GM12878 (cell line): ENCODE measurements around the gene ADGRF4. TPM values are rescaled to one million over a fixed set of nuclear protein-coding genes. Genes with fewer than 3 reads are reported as not detected.

Experiments used
- ATAC-seq: fragments of 200-7000 bp; cut with Tn5 transposase; 3 replicates; pipeline ENCODE4 v1.9.1; 2020; ENCODE audit warnings: mild to moderate bottlenecking, moderate library complexity
- BruUV-seq: library from RNA; stranded (reverse); fragments of 400-500 nt; replicated peaks from 2 replicates; lab custom pipeline; 2021; lab: Mats Ljungman, UMichigan
- CTCF ChIA-PET: fragments of 300-600 bp; sonication (Branson Sonifier 250); formaldehyde crosslinking; extraction: SDS; loops from one replicate; lab custom pipeline; 2021; ENCODE audit warnings: inconsistent platforms; lab: Yijun Ruan, JAX
- POLR2A ChIA-PET: fragments of 350-600 bp; formaldehyde crosslinking; extraction: SDS; loops from one replicate; lab custom pipeline; 2021; ENCODE audit warnings: inconsistent platforms; lab: Charles Lee
- RAD21 ChIA-PET: fragments of 300-600 bp; sonication (Branson Sonifier 250); formaldehyde crosslinking; loops from one replicate; lab custom pipeline; 2023; ENCODE audit warnings: antibody characterized with exemption; ENCODE audit not compliant: unreplicated experiment; lab: Charles Lee
- SMC1A ChIA-PET: fragments of 300-600 bp; sonication (Branson Sonifier 250); formaldehyde crosslinking; loops from one replicate; lab custom pipeline; 2023; ENCODE audit not compliant: unreplicated experiment, uncharacterized antibody; lab: Charles Lee
- DNase-seq: peaks from one replicate; pipeline ENCODE4 v3.0.0-alpha.2; 2011; ENCODE audit warnings: low read depth, low spot score
- FAIRE-seq: peaks from 3 replicates; lab custom pipeline; 2011; peaks lifted over from hg19 to GRCh38; lab: Jason Lieb, UNC
- H2AFZ ChIP-seq: 2 replicates; pipeline ENCODE4 v1.6.0; 2011; ENCODE audit warnings: low read depth, low read length, control low read depth; ENCODE audit not compliant: control insufficient read depth
- H3K27ac ChIP-seq: 2 replicates; pipeline ENCODE4 v1.5.1; 2011; ENCODE audit warnings: control low read depth; ENCODE audit not compliant: control insufficient read depth, insufficient read depth
- H3K27me3 ChIP-seq, 2 experiments: replicated peaks in 1 of 2; 2 replicates each; pipeline versions ENCODE4 v1.6.0 to v1.6.1; 2011; ENCODE audit warnings: low read length in 1 of 2; ENCODE audit not compliant: control insufficient read depth in 2 of 2, insufficient read depth in 2 of 2
- H3K36me3 ChIP-seq, 2 experiments: 2 replicates each; pipeline ENCODE4 v1.5.1; 2011; ENCODE audit warnings: low read length in 1 of 2; ENCODE audit not compliant: control insufficient read depth in 2 of 2, insufficient read depth in 2 of 2
- H3K4me1 ChIP-seq: 2 replicates; pipeline ENCODE4 v1.6.1; 2011; ENCODE audit warnings: mild to moderate bottlenecking, low read length, moderate library complexity, mixed read lengths; ENCODE audit not compliant: control insufficient read depth, insufficient read depth
- H3K4me2 ChIP-seq: 2 replicates; pipeline ENCODE4 v1.6.0; 2011; ENCODE audit warnings: control low read depth; ENCODE audit not compliant: control insufficient read depth, insufficient read depth
- H3K4me3 ChIP-seq: fragments of 200-600 bp; sonication (generic); 2 replicates; pipeline ENCODE4 v1.5.1; 2016
- H3K79me2 ChIP-seq: 2 replicates; pipeline ENCODE4 v1.6.0; 2011; ENCODE audit warnings: low read length; ENCODE audit not compliant: control insufficient read depth, insufficient read depth
- H3K9ac ChIP-seq: 2 replicates; pipeline ENCODE4 v1.8.0; 2011; ENCODE audit warnings: low read length, control low read depth, mixed read lengths; ENCODE audit not compliant: control insufficient read depth, insufficient read depth
- H3K9me3 ChIP-seq: replicated peaks from 3 replicates; pipeline ENCODE4 v1.5.1; 2011; ENCODE audit warnings: mild to moderate bottlenecking, low read length; ENCODE audit not compliant: control insufficient read depth, insufficient read depth
- H4K20me1 ChIP-seq: 2 replicates; pipeline ENCODE4 v1.6.0; 2011; ENCODE audit not compliant: control insufficient read depth, insufficient read depth
- ATF3 ChIP-seq: IDR thresholded peaks from 2 replicates; pipeline ENCODE4 v1.6.1; 2011; ENCODE audit warnings: low read depth, mild to moderate bottlenecking, low read length, moderate library complexity, borderline replicate concordance; ENCODE audit errors: extremely low read depth
- CBFB ChIP-seq: IDR thresholded peaks from 2 replicates; pipeline ENCODE4 v1.6.1; 2016; ENCODE audit warnings: antibody characterized with exemption, low read depth
- CEBPB ChIP-seq, 2 experiments: fragments of 150-350 bp in 1 of 2; IDR thresholded peaks; 2 replicates each; pipeline ENCODE4 v1.6.1; 2012 to 2014; ENCODE audit warnings: low read depth in 2 of 2, low read length in 2 of 2, borderline replicate concordance in 1 of 2, inconsistent platforms in 1 of 2
- CREM ChIP-seq: IDR thresholded peaks from 2 replicates; pipeline ENCODE4 v1.6.1; 2014; ENCODE audit warnings: antibody characterized with exemption, low read depth
- CTCF ChIP-seq, 3 experiments: IDR thresholded peaks in 2 of 3; conservative IDR thresholded peaks in 1 of 3; 2 replicates each; pipeline ENCODE4 v1.5.1; 2011; ENCODE audit warnings: low read depth in 3 of 3, low read length in 3 of 3, mild to moderate bottlenecking in 3 of 3, control low read depth in 2 of 3, moderate library complexity in 2 of 3, inconsistent platforms in 1 of 3, mixed read lengths in 1 of 3; ENCODE audit not compliant: control insufficient read depth in 2 of 3, insufficient read depth in 1 of 3; ENCODE audit errors: extremely low read depth in 1 of 3
- EP300 ChIP-seq, 2 experiments: fragments of 150-350 bp in 1 of 2; IDR thresholded peaks; 2 replicates each; pipeline ENCODE4 v1.6.1; 2011 to 2012; ENCODE audit warnings: low read depth in 2 of 2, low read length in 2 of 2, borderline replicate concordance in 1 of 2, improper control_type of control experiment in 1 of 2, inconsistent platforms in 1 of 2; ENCODE audit not compliant: control insufficient read depth in 1 of 2
- FOXM1 ChIP-seq: IDR thresholded peaks from 2 replicates; pipeline ENCODE4 v1.6.1; 2012; ENCODE audit warnings: low read depth, mild to moderate bottlenecking, inconsistent platforms, low read length, moderate library complexity
- MEF2A ChIP-seq: IDR thresholded peaks from 2 replicates; pipeline ENCODE4 v1.6.1; 2011; ENCODE audit warnings: low read depth, mild to moderate bottlenecking, low read length, moderate library complexity; ENCODE audit not compliant: insufficient read depth
- MYC ChIP-seq: IDR thresholded peaks from 2 replicates; pipeline ENCODE4 v1.6.1; 2011; ENCODE audit warnings: mild to moderate bottlenecking, low read length, moderate library complexity, inconsistent platforms; ENCODE audit not compliant: insufficient read depth, insufficient replicate concordance, insufficient read length, severe bottlenecking
- PAX8 ChIP-seq: fragments of 450-650 bp; IDR thresholded peaks from 2 replicates; pipeline ENCODE4 v1.6.1; 2017; ENCODE audit warnings: mild to moderate bottlenecking, moderate library complexity
- PKNOX1 ChIP-seq: fragments of 450-650 bp; IDR thresholded peaks from 2 replicates; pipeline ENCODE4 v1.6.1; 2016; ENCODE audit warnings: mild to moderate bottlenecking
- RAD21 ChIP-seq: IDR thresholded peaks from 2 replicates; pipeline ENCODE4 v1.6.1; 2011; ENCODE audit warnings: mild to moderate bottlenecking, low read depth, low read length, moderate library complexity; ENCODE audit not compliant: insufficient read depth
- SIN3A ChIP-seq: IDR thresholded peaks from 2 replicates; pipeline ENCODE4 v1.6.1; 2012; ENCODE audit warnings: low read depth, low read length, improper control_type of control experiment
- SMC3 ChIP-seq: IDR thresholded peaks from 2 replicates; pipeline ENCODE4 v1.6.1; 2011; ENCODE audit warnings: low read length, improper control_type of control experiment, borderline replicate concordance
- TCF3 ChIP-seq: IDR thresholded peaks from 2 replicates; pipeline ENCODE4 v1.6.1; 2012; ENCODE audit warnings: low read depth, mild to moderate bottlenecking, low read length, borderline replicate concordance; ENCODE audit not compliant: insufficient read depth
- USF1 ChIP-seq: IDR thresholded peaks from 2 replicates; pipeline ENCODE4 v1.6.1; 2011; ENCODE audit warnings: borderline replicate concordance, low read depth, mild to moderate bottlenecking, moderate library complexity, mixed read lengths, low read length; ENCODE audit not compliant: insufficient read depth; ENCODE audit errors: extremely low read length
- WGBS: methylation state at CpG from one replicate; pipeline ENCODE4 v1.1.6; 2016; ENCODE audit warnings: low lambda C conversion rate; ENCODE audit not compliant: insufficient replicate concordance, insufficient coverage; ENCODE audit errors: missing lambda C conversion rate; 5-methylcytosine and 5-hydroxymethylcytosine counted together
- in situ Hi-C: fragments of 300-500 bp; cut with MboI; formaldehyde crosslinking; loops from 9 replicates; pipeline ENCODE4 v1.14.3; 2018; ENCODE audit warnings: mixed read lengths
- intact Hi-C: fragments of 100-400 bp; cut with micrococcal nuclease; formaldehyde crosslinking; loops from one replicate; pipeline ENCODE4 v1.14.2; 2022; ENCODE audit not compliant: unreplicated experiment
- polyA plus RNA-seq, 11 experiments: library from polyadenylated mRNA; depleted of rRNA in 4 of 11; unstranded in 6 of 11; stranded (reverse) in 5 of 11; fragments of >200 nt; fragmentation: Nextera tagmentation in 4 of 11; fragmentation: Illumina TruSeq in 1 of 11; extraction: Ambion mirVana in 4 of 11; extraction: Trizol in 1 of 11; gene quantifications; 1 replicate in 1 of 11; 2 replicates in 10 of 11; pipeline versions ENCODE4 v1.2.1 to v1.2.3, GENCODE V29; 2011 to 2016; ENCODE audit warnings: inconsistent platforms in 2 of 11, missing spikeins in 2 of 11, low read depth in 1 of 11
- total RNA-seq, 4 experiments: library from RNA; depleted of rRNA in 3 of 4; stranded (reverse); fragments of >200 nt in 3 of 4; fragmentation: Illumina TruSeq in 1 of 4; extraction: Trizol in 1 of 4; gene quantifications; 2 replicates each; pipeline versions ENCODE4 v1.2.1 to v1.2.3, GENCODE V29; 2013 to 2021

ADGRF4 gene
- total and polyA plus RNA-seq, 10 of the 15 experiments (the other 5 are each of a cell fraction or from before 2014, with no cell fraction given), result 0.04 to 0.12 (median 0.06) TPM; not detected in 5

GRCh38 chr6:47733879-47734558 is 35.6 kb downstream of the ADGRF4 start:
- H3K9ac ChIP-seq, result no peak overlapping the region
- no peaks in the 10 kb centered on the region for H3K27me3 ChIP-seq
- ChIA-PET SMC1A (interaction anchor here (0.6 to 7.1 kb wide), 35 partner anchors 10 to 390 kb away, joined by 3 to 184 read pairs (median 4); partner anchors contain the start of gene ADGRF4), CTCF (interaction anchor here (0.7 to 3.0 kb wide), 53 partner anchors 8 to 1676 kb away, joined by 3 to 154 read pairs (median 4); partner anchors contain the start of genes ADGRF4 and OPN5), POLR2A (interaction anchor here (1.3 to 2.3 kb wide), 2 partner anchors 13 to 103 kb away, joined by 3 to 9 read pairs; no protein-coding TSS in a partner anchor), RAD21 (interaction anchor here (0.7 to 2.9 kb wide), 33 partner anchors 12 to 637 kb away, joined by 3 to 114 read pairs (median 4); partner anchors contain the start of gene CD2AP)
- no peaks in the 10 kb centered on the region for H4K20me1 ChIP-seq
- no peak overlapping the region for H3K4me2 ChIP-seq
- in situ Hi-C loops, result no loop called here
- BruUV-seq, result no TSS peak
- no peaks in the 10 kb centered on the region for H3K4me1 ChIP-seq
- TF ChIP-seq CEBPB (IDR thresholded peaks at IDR 0.05; ENCODE audit: borderline replicate concordance in 1 of 2, low read depth in 2 of 2, low read length in 2 of 2) (no peak), MEF2A (no peak), EP300 (IDR thresholded peaks at IDR 0.05; ENCODE audit: borderline replicate concordance in 1 of 2, control insufficient read depth in 1 of 2, low read depth in 2 of 2, low read length in 2 of 2) (no peak), PAX8 (no peak), SMC3 (peak; percentile 88), FOXM1 (0 out of 2 replicates have a peak, but pooled peaks have one; percentile 29), CBFB (no peak), PKNOX1 (peak; percentile 34; the same call in 1 of the 2 replicates), ATF3 (no peak), USF1 (no peak), MYC (no peak), CTCF (IDR thresholded peaks at IDR 0.05 in 2 of 3, conservative IDR thresholded peaks at IDR 0.05 in 1 of 3; ENCODE audit: control insufficient read depth in 2 of 3, extremely low read depth in 1 of 3, insufficient read depth in 1 of 3, low read depth in 3 of 3, low read length in 3 of 3) (peak; percentile 33 to 64 (median 51); a peak in 5 of 6 replicates), SIN3A (no peak), TCF3 (no peak), CREM (no peak), RAD21 (peak; percentile 83)
- H2AFZ ChIP-seq, result no peak overlapping the region
- peak; percentile 85 for ATAC-seq
- no peak overlapping the region for H3K27ac ChIP-seq
- DNase-seq, result peak; percentile 7
- H3K36me3 ChIP-seq, result no peaks in the 10 kb centered on the region
- no peaks in the 10 kb centered on the region for H3K79me2 ChIP-seq
- no peak overlapping the region for H3K4me3 ChIP-seq
- intact Hi-C loops, result loop anchor here (1.0 to 5.0 kb wide), 4 partner anchors 47 to 320 kb away; no protein-coding TSS in a partner anchor
- FAIRE-seq, result no peak
- WGBS, result 0% methylated on average over 2 of the region's 2 CpGs
- no peaks in the 10 kb centered on the region; the same call in 2 of the 3 replicates for H3K9me3 ChIP-seq
